ENCODE results near the gene FTSJ1. TPM values are rescaled to one million over a fixed set of nuclear protein-coding genes. Genes with fewer than 3 reads are reported as not detected.
A peak's percentile ranks its signal among the peaks of the same experiment; 100 is the strongest.

The FTSJ1 gene
- total and polyA plus RNA-seq, 4 donors, result 18.2 to 48.3 (median 44.8) TPM

DNA sequence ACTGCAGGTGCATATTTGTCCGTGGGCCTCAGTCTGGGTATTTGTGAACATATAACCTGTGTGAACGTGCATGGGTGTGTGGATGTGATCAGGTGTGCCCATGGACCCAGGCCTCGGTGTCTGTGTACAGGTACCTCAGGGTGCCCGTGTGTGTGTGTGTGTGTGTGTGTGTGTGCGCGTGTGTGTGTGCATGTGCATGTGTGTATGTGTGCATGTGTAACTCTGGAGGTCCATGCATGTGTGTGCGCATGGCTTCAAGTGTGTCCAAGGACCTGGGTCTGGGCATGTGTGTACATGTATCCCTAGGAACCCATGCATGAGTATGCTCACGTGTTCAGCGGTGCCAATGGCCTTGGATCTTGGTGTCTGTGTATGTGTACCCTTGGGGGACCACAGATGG lies 15.8 kb downstream of the FTSJ1 start:
- TF ChIP-seq, protein P1, sequence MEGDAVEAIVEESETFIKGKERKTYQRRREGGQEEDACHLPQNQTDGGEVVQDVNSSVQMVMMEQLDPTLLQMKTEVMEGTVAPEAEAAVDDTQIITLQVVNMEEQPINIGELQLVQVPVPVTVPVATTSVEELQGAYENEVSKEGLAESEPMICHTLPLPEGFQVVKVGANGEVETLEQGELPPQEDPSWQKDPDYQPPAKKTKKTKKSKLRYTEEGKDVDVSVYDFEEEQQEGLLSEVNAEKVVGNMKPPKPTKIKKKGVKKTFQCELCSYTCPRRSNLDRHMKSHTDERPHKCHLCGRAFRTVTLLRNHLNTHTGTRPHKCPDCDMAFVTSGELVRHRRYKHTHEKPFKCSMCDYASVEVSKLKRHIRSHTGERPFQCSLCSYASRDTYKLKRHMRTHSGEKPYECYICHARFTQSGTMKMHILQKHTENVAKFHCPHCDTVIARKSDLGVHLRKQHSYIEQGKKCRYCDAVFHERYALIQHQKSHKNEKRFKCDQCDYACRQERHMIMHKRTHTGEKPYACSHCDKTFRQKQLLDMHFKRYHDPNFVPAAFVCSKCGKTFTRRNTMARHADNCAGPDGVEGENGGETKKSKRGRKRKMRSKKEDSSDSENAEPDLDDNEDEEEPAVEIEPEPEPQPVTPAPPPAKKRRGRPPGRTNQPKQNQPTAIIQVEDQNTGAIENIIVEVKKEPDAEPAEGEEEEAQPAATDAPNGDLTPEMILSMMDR (IDR thresholded peaks at IDR 0.05; ENCODE audit: control extremely low read depth, extremely low read depth), result no peak
- Histone ChIP-seq H3K27me3 (ENCODE audit: control insufficient read depth in 3 of 3, insufficient read depth in 3 of 3, low read length in 2 of 3) (peaks cover 0 to 3% (median 0%) of the 10 kb centered on the region in 3 donors), H3K36me3 (ENCODE audit: control insufficient read depth in 4 of 4, insufficient read depth in 4 of 4, low read length in 4 of 4) (no peaks in the 10 kb centered on the region), H3K4me3 (no peak overlapping the region), H3K9me3 (ENCODE audit: control insufficient read depth in 4 of 4, insufficient read depth in 3 of 4, low read length in 3 of 4) (peaks cover 0 to 12% (median 0%) of the 10 kb centered on the region in 4 donors), H3K9ac (ENCODE audit: insufficient read depth in 1 of 2, low read length in 2 of 2) (no peak overlapping the region), H3K4me1 (ENCODE audit: control insufficient read depth in 5 of 5, insufficient read depth in 5 of 5, low read length in 5 of 5) (no peaks in the 10 kb centered on the region), H3K27ac (ENCODE audit: low read depth in 1 of 2, low read length in 1 of 2) (no peak overlapping the region)
- DNase-seq (no peak), ATAC-seq (ENCODE audit: insufficient read depth, low FRiP score) (no peak)
- WGBS, 2 donors, result 82 to 96% methylated on average over 9 of the region's 9 CpGs

DNA sequence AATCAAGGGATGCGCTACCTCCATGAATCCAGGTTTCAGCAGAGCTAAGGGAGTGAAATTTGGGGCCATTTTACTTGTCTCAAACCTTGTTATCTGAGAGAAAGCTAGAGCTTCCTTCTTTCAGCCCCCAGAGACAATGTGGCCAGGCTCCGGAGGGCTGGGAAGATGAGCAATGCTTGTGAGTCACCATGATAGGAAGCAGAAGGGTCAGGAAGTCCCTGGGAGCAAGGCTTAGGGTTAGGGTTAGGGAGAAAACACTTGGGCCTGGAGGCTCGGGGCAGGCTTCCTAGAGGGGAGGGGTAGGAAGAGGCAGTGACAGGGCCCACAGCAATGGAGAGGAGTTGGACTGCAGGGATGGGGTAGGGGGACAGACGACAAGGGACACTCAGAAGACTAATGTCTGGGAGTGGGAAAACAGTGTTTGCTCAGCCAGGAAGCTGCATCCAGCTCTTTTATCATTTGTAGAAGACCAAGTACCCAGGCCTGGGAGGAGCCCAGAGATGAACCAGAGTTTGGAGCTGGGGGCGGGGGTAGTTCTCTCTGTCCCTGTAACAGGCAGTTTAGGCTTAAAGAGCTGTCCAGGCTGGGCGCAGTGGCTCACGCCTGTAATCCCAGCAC lies 16.4 kb downstream of the FTSJ1 start:
- Histone ChIP-seq H3K27ac (ENCODE audit: low read depth in 1 of 2, low read length in 1 of 2) (no peak overlapping the region), H3K9ac (ENCODE audit: insufficient read depth in 1 of 2, low read length in 2 of 2) (no peak overlapping the region), H3K4me1 (ENCODE audit: control insufficient read depth in 5 of 5, insufficient read depth in 5 of 5, low read length in 5 of 5) (no peaks in the 10 kb centered on the region), H3K27me3 (ENCODE audit: control insufficient read depth in 3 of 3, insufficient read depth in 3 of 3, low read length in 2 of 3) (peaks cover 0 to 3% (median 0%) of the 10 kb centered on the region in 3 donors), H3K4me3 (no peak overlapping the region), H3K36me3 (ENCODE audit: control insufficient read depth in 4 of 4, insufficient read depth in 4 of 4, low read length in 4 of 4) (no peaks in the 10 kb centered on the region), H3K9me3 (ENCODE audit: control insufficient read depth in 4 of 4, insufficient read depth in 3 of 4, low read length in 3 of 4) (peaks cover 0 to 12% (median 0%) of the 10 kb centered on the region in 4 donors)
- no peak for ATAC-seq (ENCODE audit: insufficient read depth, low FRiP score)
- TF ChIP-seq, protein P1 (IDR thresholded peaks at IDR 0.05; ENCODE audit: control extremely low read depth, extremely low read depth), result no peak
- DNase-seq, result no peak
- 62 to 75% methylated on average over 6 to 7 of the region's 7 CpGs for WGBS, 2 donors

DNA sequence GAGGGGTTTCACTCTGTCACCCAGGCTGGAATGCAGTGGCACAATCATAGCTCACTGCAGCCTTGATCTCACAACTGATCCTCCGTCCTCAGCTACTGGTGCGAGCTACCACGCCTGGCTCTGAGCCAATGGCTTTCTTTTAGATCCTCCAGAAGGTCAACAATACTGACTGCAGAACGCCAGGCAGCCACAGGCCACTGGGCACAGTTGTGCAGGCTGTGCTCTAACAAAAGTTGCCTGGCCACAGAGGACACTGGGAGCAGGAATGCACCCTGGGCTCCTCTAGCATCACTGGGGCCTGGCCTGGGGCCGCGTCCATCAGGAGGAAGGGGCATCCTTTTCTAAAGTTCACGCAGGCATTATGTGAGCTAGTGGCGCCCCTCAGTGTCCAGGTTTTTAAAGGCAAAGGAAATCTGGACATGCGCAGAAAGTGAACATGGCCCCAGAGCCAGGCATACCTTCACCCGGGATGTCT lies 17.9 kb downstream of the FTSJ1 start:
- Histone ChIP-seq H3K27ac (ENCODE audit: low read depth in 1 of 2, low read length in 1 of 2) (no peak overlapping the region), H3K27me3 (ENCODE audit: control insufficient read depth in 3 of 3, insufficient read depth in 3 of 3, low read length in 2 of 3) (peaks cover 0 to 3% (median 0%) of the 10 kb centered on the region in 3 donors), H3K9me3 (ENCODE audit: control insufficient read depth in 4 of 4, insufficient read depth in 3 of 4, low read length in 3 of 4) (peaks cover 0 to 9% (median 0%) of the 10 kb centered on the region in 4 donors), H3K36me3 (ENCODE audit: control insufficient read depth in 4 of 4, insufficient read depth in 4 of 4, low read length in 4 of 4) (no peaks in the 10 kb centered on the region), H3K9ac (ENCODE audit: insufficient read depth in 1 of 2, low read length in 2 of 2) (no peak overlapping the region), H3K4me3 (no peak overlapping the region), H3K4me1 (ENCODE audit: control insufficient read depth in 5 of 5, insufficient read depth in 5 of 5, low read length in 5 of 5) (no peaks in the 10 kb centered on the region)
- TF ChIP-seq, protein P1 (IDR thresholded peaks at IDR 0.05; ENCODE audit: control extremely low read depth, extremely low read depth), result no peak
- DNase-seq, result peak; percentile 30 to 46 (median 42)
- ATAC-seq (ENCODE audit: insufficient read depth, low FRiP score), result no peak
- 32 to 45% methylated on average over 10 of the region's 10 CpGs for WGBS, 2 donors
